Liver (tissue), 3 donors: ENCODE results near the gene HNRNPM.

Experiments
- JUND ChIP-seq, 2 donors: IDR thresholded peaks; 2 replicates each; pipeline ENCODE4 v1.6.1; 2016; ENCODE audit warnings: antibody characterized with exemption in 2 of 2
- SP1 ChIP-seq: IDR thresholded peaks from 2 replicates; pipeline ENCODE4 v1.6.1; 2018; ENCODE audit warnings: antibody characterized with exemption, mild to moderate bottlenecking
- TAF1 ChIP-seq: conservative IDR thresholded peaks from 2 replicates; pipeline ENCODE4 v1.6.1; 2016; ENCODE audit warnings: antibody characterized with exemption, mild to moderate bottlenecking
- TF ChIP-seq, protein P1 (sequence below): fragments of 150-350 bp; IDR thresholded peaks from 2 replicates; pipeline ENCODE4 v1.5.1; 2017; ENCODE audit warnings: improper control_type of control experiment, low read depth, low read length; ENCODE audit not compliant: missing input control
- donor health status: healthy.
- donor health status: healthy.

DNA sequence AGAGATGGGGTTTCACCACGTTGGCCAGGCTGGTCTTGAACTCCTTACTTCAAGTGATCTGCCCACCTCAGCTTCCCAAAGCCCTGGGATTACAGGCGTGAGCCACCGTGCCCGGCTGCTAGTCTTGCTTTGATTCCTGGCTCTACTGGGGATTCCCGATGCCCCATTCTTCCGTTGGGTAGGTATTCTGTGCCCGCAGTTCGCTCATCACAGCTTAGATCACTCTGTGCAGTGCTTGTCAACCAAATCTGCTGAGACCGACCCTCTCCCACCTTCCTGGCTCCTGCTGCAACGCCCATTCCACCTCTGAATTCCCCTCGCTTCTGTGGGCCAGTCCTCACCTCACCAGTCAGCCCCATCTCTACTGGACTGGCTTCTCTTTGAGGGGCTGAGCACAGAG is 73.8 kb downstream of the HNRNPM start:
- no peak for TF ChIP-seq SP1
- TF ChIP-seq, protein P1, sequence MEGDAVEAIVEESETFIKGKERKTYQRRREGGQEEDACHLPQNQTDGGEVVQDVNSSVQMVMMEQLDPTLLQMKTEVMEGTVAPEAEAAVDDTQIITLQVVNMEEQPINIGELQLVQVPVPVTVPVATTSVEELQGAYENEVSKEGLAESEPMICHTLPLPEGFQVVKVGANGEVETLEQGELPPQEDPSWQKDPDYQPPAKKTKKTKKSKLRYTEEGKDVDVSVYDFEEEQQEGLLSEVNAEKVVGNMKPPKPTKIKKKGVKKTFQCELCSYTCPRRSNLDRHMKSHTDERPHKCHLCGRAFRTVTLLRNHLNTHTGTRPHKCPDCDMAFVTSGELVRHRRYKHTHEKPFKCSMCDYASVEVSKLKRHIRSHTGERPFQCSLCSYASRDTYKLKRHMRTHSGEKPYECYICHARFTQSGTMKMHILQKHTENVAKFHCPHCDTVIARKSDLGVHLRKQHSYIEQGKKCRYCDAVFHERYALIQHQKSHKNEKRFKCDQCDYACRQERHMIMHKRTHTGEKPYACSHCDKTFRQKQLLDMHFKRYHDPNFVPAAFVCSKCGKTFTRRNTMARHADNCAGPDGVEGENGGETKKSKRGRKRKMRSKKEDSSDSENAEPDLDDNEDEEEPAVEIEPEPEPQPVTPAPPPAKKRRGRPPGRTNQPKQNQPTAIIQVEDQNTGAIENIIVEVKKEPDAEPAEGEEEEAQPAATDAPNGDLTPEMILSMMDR = no peak
- no peak for TF ChIP-seq JUND (IDR thresholded peaks at IDR 0.05)
- no peak for TF ChIP-seq TAF1
